OCI-LY3 (cell line): ENCODE data around the gene SLCO2A1.

Experiments
- H2AFZ ChIP-seq: fragments of 200-600, 300-600 bp; shearing (Covaris generic); 2 replicates; pipeline ENCODE4 v1.6.0; 2014; ENCODE audit warnings: antibody characterized with exemption, low read depth, low read length
- H3K27ac ChIP-seq: fragments of 200-600, 300-600 bp; sonication (generic); 2 replicates; pipeline ENCODE4 v1.5.1; 2014; ENCODE audit warnings: mild to moderate bottlenecking, low read length, moderate library complexity, mixed read lengths
- H3K27me3 ChIP-seq: fragments of 200-600, 300-600 bp; sonication (generic); 2 replicates; pipeline ENCODE4 v1.6.1; 2014; ENCODE audit warnings: low read depth, low read length, mixed read lengths
- H3K36me3 ChIP-seq: fragments of 200-600, 300-600 bp; sonication (generic); replicated peaks from 2 replicates; pipeline ENCODE3; 2014; ENCODE audit warnings: low read depth, low read length, mixed read lengths
- H3K4me1 ChIP-seq: fragments of 300-600, 200-600 bp; sonication (generic); 2 replicates; pipeline ENCODE4 v1.6.1; 2014; ENCODE audit warnings: low read length, mixed read lengths
- H3K4me2 ChIP-seq: fragments of 200-600, 300-600 bp; sonication (generic); 2 replicates; pipeline ENCODE4 v1.6.1; 2014; ENCODE audit warnings: low read length, mixed read lengths
- H3K4me3 ChIP-seq: fragments of 300-600, 200-600 bp; sonication (generic); 2 replicates; pipeline ENCODE4 v1.5.1; 2014; ENCODE audit warnings: antibody characterized with exemption, mild to moderate bottlenecking, low read length, moderate library complexity
- H3K79me2 ChIP-seq: fragments of 300-600, 200-600 bp; shearing (Covaris generic); 2 replicates; pipeline ENCODE4 v1.6.1; 2014; ENCODE audit warnings: mild to moderate bottlenecking, low read length, mixed read lengths
- H3K9ac ChIP-seq: fragments of 300-600, 200-600 bp; shearing (Covaris generic); 2 replicates; pipeline ENCODE4 v1.6.0; 2014; ENCODE audit warnings: mild to moderate bottlenecking, low read length, moderate library complexity
- H3K9me3 ChIP-seq: fragments of 200-600, 300-600 bp; shearing (Covaris generic); 2 replicates; pipeline ENCODE4 v1.6.1; 2014; ENCODE audit warnings: low read length, mixed read lengths; ENCODE audit not compliant: insufficient read depth
- H4K20me1 ChIP-seq: fragments of 200-600, 300-600 bp; sonication (generic); 2 replicates; pipeline ENCODE4 v1.6.1; 2016; ENCODE audit warnings: low read length, mixed read lengths; ENCODE audit not compliant: insufficient read depth
- CTCF ChIP-seq: fragments of 200-600, 300-600 bp; sonication (generic); IDR thresholded peaks from 2 replicates; pipeline ENCODE4 v1.5.1; 2014; ENCODE audit warnings: antibody characterized with exemption, low read length, low read depth
- EZH2phosphoT487 ChIP-seq: fragments of 200-600 bp; shearing (Covaris generic); IDR thresholded peaks from 2 replicates; pipeline ENCODE4 v1.6.1; 2018; ENCODE audit warnings: antibody characterized with exemption, mixed run types, low read depth

SLCO2A1 gene

GRCh38 chr3:134056464-134056891 lies 26.8 kb upstream of the SLCO2A1 start:
- H2AFZ ChIP-seq = no peak overlapping the region
- H3K27ac ChIP-seq = no peak overlapping the region
- peaks cover 19% of the 10 kb centered on the region for H3K27me3 ChIP-seq
- no peak overlapping the region for H3K4me3 ChIP-seq
- no peaks in the 10 kb centered on the region for H3K4me1 ChIP-seq
- H3K9ac ChIP-seq = no peak overlapping the region
- no peak for TF ChIP-seq EZH2phosphoT487
- TF ChIP-seq CTCF = no peak
- no peaks in the 10 kb centered on the region for H3K36me3 ChIP-seq
- H3K9me3 ChIP-seq = no peaks in the 10 kb centered on the region
- H3K79me2 ChIP-seq = no peaks in the 10 kb centered on the region
- no peak overlapping the region for H3K4me2 ChIP-seq
- H4K20me1 ChIP-seq = no peaks in the 10 kb centered on the region

- Histone ChIP-seq H3K4me3 (no peak overlapping the region), H4K20me1 (no peaks in the 10 kb centered on the region), H3K4me1 (no peaks in the 10 kb centered on the region), H3K4me2 (no peak overlapping the region), H3K36me3 (no peaks in the 10 kb centered on the region), H3K27ac (no peak overlapping the region), H3K79me2 (no peaks in the 10 kb centered on the region), H2AFZ (no peak overlapping the region), H3K9me3 (no peaks in the 10 kb centered on the region), H3K9ac (no peak overlapping the region), H3K27me3 (peaks cover 12% of the 10 kb centered on the region)
- no peak for TF ChIP-seq CTCF
- TF ChIP-seq EZH2phosphoT487 = no peak
Observed at GRCh38 chr3:134055661-134056060, 25.9 kb upstream of the SLCO2A1 start.

- Histone ChIP-seq H3K4me2 (no peak overlapping the region), H3K9ac (no peak overlapping the region), H4K20me1 (no peaks in the 10 kb centered on the region), H3K9me3 (no peaks in the 10 kb centered on the region), H3K27ac (no peak overlapping the region), H3K4me3 (no peak overlapping the region), H3K36me3 (no peaks in the 10 kb centered on the region), H2AFZ (no peak overlapping the region), H3K27me3 (peaks cover 5% of the 10 kb centered on the region), H3K79me2 (no peaks in the 10 kb centered on the region), H3K4me1 (no peaks in the 10 kb centered on the region)
- TF ChIP-seq EZH2phosphoT487 (no peak), CTCF (no peak)
Observed at GRCh38 chr3:134054881-134055280, 25.2 kb upstream of the SLCO2A1 start.

GRCh38 chr3:134054231-134054630 lies 24.5 kb upstream of the SLCO2A1 start:
- Histone ChIP-seq H3K9ac (no peak overlapping the region), H3K4me3 (no peak overlapping the region), H3K36me3 (no peaks in the 10 kb centered on the region), H3K4me2 (no peak overlapping the region), H3K79me2 (no peaks in the 10 kb centered on the region), H3K27me3 (no peaks in the 10 kb centered on the region), H3K4me1 (no peaks in the 10 kb centered on the region), H2AFZ (no peak overlapping the region), H3K27ac (no peak overlapping the region), H3K9me3 (no peaks in the 10 kb centered on the region), H4K20me1 (no peaks in the 10 kb centered on the region)
- TF ChIP-seq EZH2phosphoT487 (no peak), CTCF (no peak)
